Measurements from ENCODE around the gene NFYA. TPM values are rescaled to one million over a fixed set of nuclear protein-coding genes. Genes with fewer than 3 reads are reported as not detected.

Gene NFYA
- total and polyA plus RNA-seq, 7 donors, result 2.7 to 14.2 (median 11.9) TPM

DNA sequence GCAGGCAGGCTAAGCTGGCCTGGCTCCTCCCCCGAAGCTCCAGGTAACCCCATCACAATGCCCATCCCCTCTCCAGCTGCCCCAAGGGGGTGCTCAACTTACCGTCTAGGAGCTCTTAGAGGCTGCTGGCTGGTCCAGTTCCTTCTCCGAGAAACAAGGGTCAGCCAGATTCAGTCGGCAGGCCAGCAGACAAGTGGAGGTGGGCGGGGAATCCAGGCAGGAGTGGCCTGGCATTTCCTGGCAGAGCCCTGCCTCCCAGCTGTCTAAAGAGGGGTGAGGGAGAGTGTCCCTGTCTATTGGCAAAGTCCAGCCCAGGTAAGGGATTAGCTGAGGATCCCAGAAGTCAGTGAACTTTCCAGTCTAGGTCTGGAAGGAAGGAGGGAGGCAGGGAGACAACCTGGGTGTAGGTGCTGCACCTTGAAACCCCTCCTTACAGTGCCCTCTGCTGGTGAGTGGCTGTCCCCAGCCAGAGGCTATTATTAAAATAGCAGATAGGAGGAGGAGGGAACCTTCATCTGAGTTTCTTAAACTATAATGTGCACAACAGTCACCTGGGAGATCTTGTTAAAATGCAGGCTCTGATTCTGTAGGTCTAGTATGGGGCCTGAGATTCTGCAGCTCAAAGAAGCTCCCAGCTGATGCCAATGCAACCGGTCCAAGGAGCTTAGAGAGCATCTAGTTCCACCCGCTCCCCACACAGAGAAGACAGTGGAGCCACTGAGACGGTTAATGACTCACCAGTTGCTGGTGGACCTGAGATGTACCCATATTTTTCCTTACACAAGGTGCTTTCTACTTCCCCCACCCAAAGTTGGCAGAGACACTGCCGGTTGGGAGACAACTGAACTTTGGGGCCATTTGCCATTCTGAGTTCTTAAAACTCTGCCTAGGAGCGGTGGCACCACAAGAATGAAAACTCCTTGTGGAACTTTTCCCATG is 33.4 kb upstream of the NFYA start, which contains the start of gene UNC5CL:
Gene UNC5CL (minus strand): TSS at position 162 of the 939 bp plus-strand sequence. CDS start 4,147 bp downstream, outside the sequence.
- TF ChIP-seq CTCF (IDR thresholded peaks at IDR 0.05), result peak; percentile 73
- 57 to 65% (median 64%) methylated on average over 10 of the region's 10 CpGs for WGBS, 3 donors
- Histone ChIP-seq H3K4me1 (peaks cover 15% of the 10 kb centered on the region), H3K27me3 (ENCODE audit: insufficient read depth in 3 of 3, low read length in 2 of 3) (no peaks in the 10 kb centered on the region), H3K27ac (peak within 1 kb of the TSS; percentile 46), H3K4me3 (no peak within 1 kb of the TSS), H3K9me3 (no peaks in the 10 kb centered on the region), H3K36me3 (ENCODE audit: insufficient read depth in 1 of 2, low read depth in 1 of 2) (no peaks in the 10 kb centered on the region)
- DNase-seq (peak in 1 of 2 donors; percentile 62), ATAC-seq (peak; percentile 58 to 85 (median 70))
- intact Hi-C loops (cut with DNase I), result loop anchor here in 1 of 2 donors (10.0 kb wide), 1 partner anchor 1695 kb away; no protein-coding TSS in a partner anchor

GRCh38 chr6:41040101-41040939 is 32.5 kb upstream of the NFYA start:
- Histone ChIP-seq H3K27ac (peak overlapping the region; percentile 46), H3K4me3 (no peak overlapping the region), H3K27me3 (ENCODE audit: insufficient read depth in 3 of 3, low read length in 2 of 3) (no peaks in the 10 kb centered on the region), H3K9me3 (no peaks in the 10 kb centered on the region), H3K4me1 (peaks cover 15% of the 10 kb centered on the region), H3K36me3 (ENCODE audit: insufficient read depth in 1 of 2, low read depth in 1 of 2) (no peaks in the 10 kb centered on the region)
- DNase-seq, result no peak
- TF ChIP-seq CTCF (IDR thresholded peaks at IDR 0.05), result no peak
- intact Hi-C loops (cut with DNase I), result no loop called here
- peak; percentile 76 to 87 (median 83) for ATAC-seq
- WGBS, 3 donors, result 76 to 84% (median 77%) methylated on average over 6 of the region's 6 CpGs

DNA sequence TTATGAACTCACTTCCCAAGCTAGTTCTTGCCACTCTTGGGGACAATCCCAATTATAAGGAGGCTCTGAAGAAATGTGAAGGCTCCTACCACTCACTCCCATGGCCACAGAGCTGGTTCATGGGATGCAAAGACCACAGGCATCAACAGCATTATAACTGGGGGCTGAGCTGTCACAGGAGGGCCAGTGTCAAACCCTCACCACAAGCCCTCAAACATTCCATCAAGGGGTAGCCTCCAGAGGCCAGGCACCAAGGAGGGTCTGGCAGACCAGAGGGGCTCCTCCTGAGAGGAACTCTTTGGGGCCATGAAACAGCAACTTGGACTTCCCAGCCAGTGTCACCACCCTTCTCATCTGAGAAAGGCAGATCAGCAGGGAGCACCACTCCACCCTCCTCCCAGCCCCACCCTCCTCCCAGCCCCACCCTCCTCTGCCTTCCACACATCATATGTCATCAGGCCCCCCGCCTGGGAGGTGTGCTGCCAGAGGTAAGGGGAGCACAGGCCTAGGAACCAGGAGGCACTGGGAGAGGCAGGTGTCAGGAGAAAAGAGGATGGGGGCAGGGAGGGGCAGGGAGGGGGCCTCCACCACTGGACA is 31.7 kb upstream of the NFYA start:
- WGBS, 3 donors, result 75 to 88% (median 83%) methylated on average over 1 of the region's 1 CpG
- Histone ChIP-seq H3K36me3 (ENCODE audit: insufficient read depth in 1 of 2, low read depth in 1 of 2) (no peaks in the 10 kb centered on the region), H3K9me3 (no peaks in the 10 kb centered on the region), H3K4me3 (no peak overlapping the region), H3K27me3 (ENCODE audit: insufficient read depth in 3 of 3, low read length in 2 of 3) (no peaks in the 10 kb centered on the region), H3K27ac (peak overlapping the region; percentile 46), H3K4me1 (peaks cover 15% of the 10 kb centered on the region)
- DNase-seq (no peak), ATAC-seq (peak in 1 of 4 donors; percentile 3)
- TF ChIP-seq CTCF (IDR thresholded peaks at IDR 0.05), result no peak
- intact Hi-C loops (cut with DNase I), result no loop called here

GRCh38 chr6:41042226-41043055 is 30.3 kb upstream of the NFYA start, which contains the start of gene TSPO2:
Gene TSPO2, plus strand, starts transcription at chr6:41042467. Its CDS starts 519 bp downstream, at chr6:41042986.
- DNase-seq, result no peak
- WGBS, 3 donors, result 86 to 88% (median 88%) methylated on average over 10 of the region's 10 CpGs
- H3K27ac ChIP-seq, result no peak within 1 kb of the TSS
- H3K4me1 ChIP-seq, result peaks cover 15% of the 10 kb centered on the region
- H3K9me3 ChIP-seq, result no peaks in the 10 kb centered on the region
- intact Hi-C loops (cut with DNase I), result no loop called here
- no peak for TF ChIP-seq CTCF (IDR thresholded peaks at IDR 0.05)
- no peak within 1 kb of the TSS for H3K4me3 ChIP-seq
- H3K36me3 ChIP-seq (ENCODE audit: insufficient read depth in 1 of 2, low read depth in 1 of 2), result no peaks in the 10 kb centered on the region
- ATAC-seq, result no peak
- H3K27me3 ChIP-seq (ENCODE audit: insufficient read depth in 3 of 3, low read length in 2 of 3), result no peaks in the 10 kb centered on the region
